ENCODE results near the gene TPM2.

Gene TPM2

DNA sequence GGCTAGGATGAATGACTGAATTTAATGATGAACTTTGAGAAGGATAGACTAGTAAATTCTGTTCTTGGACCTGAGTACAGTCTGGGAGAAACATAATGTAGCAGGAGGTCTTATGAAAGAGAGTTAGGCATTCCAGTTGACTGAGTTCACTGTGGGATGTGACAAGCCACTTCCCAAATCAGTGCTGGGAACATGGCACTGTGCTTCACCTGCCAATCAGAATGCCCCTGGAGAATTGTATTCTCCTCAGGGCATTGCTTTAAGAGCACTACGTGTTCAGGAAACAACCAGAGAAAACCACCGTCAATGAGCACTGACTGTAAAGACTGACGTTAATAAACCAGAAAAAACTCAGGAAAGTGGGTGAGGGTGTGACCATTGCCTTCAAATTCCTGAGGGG, 30.4 kb downstream of the TPM2 start:
- peaks cover 17 to 46% (median 35%) of the 10 kb centered on the region in 5 donors for H3K4me1 ChIP-seq (ENCODE audit: control insufficient read depth in 5 of 5, insufficient read depth in 5 of 5, low read length in 5 of 5)
- peaks cover 0 to 20% (median 11%) of the 10 kb centered on the region in 5 donors for H3K36me3 ChIP-seq (ENCODE audit: control insufficient read depth in 5 of 5, insufficient read depth in 5 of 5, low read length in 5 of 5)
- H3K9ac ChIP-seq (ENCODE audit: low read length in 5 of 5): peak overlapping the region; percentile 93 to 100 (median 98)
- no peaks in the 10 kb centered on the region for H3K27me3 ChIP-seq (ENCODE audit: control insufficient read depth in 5 of 5, insufficient read depth in 4 of 5, low read length in 5 of 5)
- peak overlapping the region; percentile 85 to 97 (median 92) for H3K4me3 ChIP-seq (ENCODE audit: low read depth in 1 of 5, low read length in 5 of 5)
- H3K27ac ChIP-seq (ENCODE audit: low read depth, low read length): peak overlapping the region; percentile 95
- no peaks in the 10 kb centered on the region for H3K9me3 ChIP-seq (ENCODE audit: control insufficient read depth in 5 of 5, low read length in 5 of 5)

DNA sequence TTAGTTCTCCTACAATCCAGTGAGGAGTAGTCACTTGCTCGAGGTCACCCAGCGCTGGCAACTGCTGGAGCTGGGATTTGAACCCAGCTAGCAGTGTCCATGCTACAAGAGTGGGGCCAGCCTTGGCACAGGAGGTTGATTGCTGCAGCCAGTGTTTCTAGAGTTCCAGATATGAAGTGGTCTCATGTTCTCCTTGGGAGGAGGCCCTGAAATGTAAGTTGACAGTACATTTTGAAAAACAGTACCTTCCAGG, 30.8 kb downstream of the TPM2 start:
- Histone ChIP-seq H3K27me3 (ENCODE audit: control insufficient read depth in 5 of 5, insufficient read depth in 4 of 5, low read length in 5 of 5) (no peaks in the 10 kb centered on the region), H3K9me3 (ENCODE audit: control insufficient read depth in 5 of 5, low read length in 5 of 5) (no peaks in the 10 kb centered on the region), H3K9ac (ENCODE audit: low read length in 5 of 5) (peak overlapping the region; percentile 93 to 100 (median 98)), H3K27ac (ENCODE audit: low read depth, low read length) (peak overlapping the region; percentile 95), H3K4me1 (ENCODE audit: control insufficient read depth in 5 of 5, insufficient read depth in 5 of 5, low read length in 5 of 5) (peaks cover 17 to 46% (median 35%) of the 10 kb centered on the region in 5 donors), H3K36me3 (ENCODE audit: control insufficient read depth in 5 of 5, insufficient read depth in 5 of 5, low read length in 5 of 5) (peaks cover 0 to 20% (median 11%) of the 10 kb centered on the region in 5 donors), H3K4me3 (ENCODE audit: low read depth in 1 of 5, low read length in 5 of 5) (peak overlapping the region; percentile 85 to 97 (median 92))

GRCh38 chr9:35658137-35658967, 31.4 kb downstream of the TPM2 start, which contains the start of gene CCDC107:
CCDC107 (plus strand) TSS chr9:35658292; CDS start chr9:35658380, 88 bp downstream.
- Histone ChIP-seq H3K9me3 (ENCODE audit: control insufficient read depth in 5 of 5, low read length in 5 of 5) (no peaks in the 10 kb centered on the region), H3K27ac (ENCODE audit: low read depth, low read length) (peak within 1 kb of the TSS; percentile 95), H3K9ac (ENCODE audit: low read length in 5 of 5) (peak within 1 kb of the TSS; percentile 93 to 100 (median 98)), H3K4me3 (ENCODE audit: low read depth in 1 of 5, low read length in 5 of 5) (peak within 1 kb of the TSS; percentile 85 to 97 (median 92)), H3K4me1 (ENCODE audit: control insufficient read depth in 5 of 5, insufficient read depth in 5 of 5, low read length in 5 of 5) (peaks cover 17 to 46% (median 35%) of the 10 kb centered on the region in 5 donors), H3K27me3 (ENCODE audit: control insufficient read depth in 5 of 5, insufficient read depth in 4 of 5, low read length in 5 of 5) (no peaks in the 10 kb centered on the region), H3K36me3 (ENCODE audit: control insufficient read depth in 5 of 5, insufficient read depth in 5 of 5, low read length in 5 of 5) (peaks cover 0 to 20% (median 11%) of the 10 kb centered on the region in 5 donors)

DNA sequence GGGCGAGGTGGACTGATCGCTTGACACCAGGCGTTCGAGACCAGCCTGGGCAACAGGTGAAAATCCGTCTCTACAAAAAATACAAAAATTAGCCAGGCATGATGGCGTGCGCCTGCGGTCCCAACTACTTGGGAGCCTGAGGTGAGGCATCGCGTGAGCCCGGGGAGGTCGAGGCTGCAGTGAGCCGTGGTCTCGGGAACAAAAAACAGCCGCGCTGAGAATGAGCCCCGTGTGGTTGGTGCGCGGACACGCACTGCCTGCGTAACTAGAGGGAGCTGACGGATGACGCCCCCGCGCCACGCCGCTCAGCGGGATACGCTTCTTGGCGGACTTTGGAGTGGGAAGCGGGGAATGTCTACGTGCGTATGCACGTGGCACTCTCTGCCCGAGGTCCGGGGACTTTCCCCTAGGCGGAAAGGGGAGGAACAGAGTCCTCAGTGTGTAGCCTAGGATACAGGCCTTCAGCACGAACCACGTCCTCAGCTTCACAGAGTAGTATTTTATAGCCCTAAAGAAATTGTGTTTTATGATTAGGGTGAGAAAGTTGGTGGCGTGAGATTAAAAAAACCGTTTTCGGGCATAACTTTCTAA, 32.1 kb downstream of the TPM2 start, which contains the start of gene RMRP:
TSS of gene RMRP (minus strand) at position 474 of the 591 bp plus-strand sequence.
- H3K27me3 ChIP-seq (ENCODE audit: control insufficient read depth in 5 of 5, insufficient read depth in 4 of 5, low read length in 5 of 5): no peaks in the 10 kb centered on the region
- peaks cover 17 to 46% (median 39%) of the 10 kb centered on the region in 5 donors for H3K4me1 ChIP-seq (ENCODE audit: control insufficient read depth in 5 of 5, insufficient read depth in 5 of 5, low read length in 5 of 5)
- no peaks in the 10 kb centered on the region for H3K9me3 ChIP-seq (ENCODE audit: control insufficient read depth in 5 of 5, low read length in 5 of 5)
- peak within 1 kb of the TSS; percentile 93 to 100 (median 98) for H3K9ac ChIP-seq (ENCODE audit: low read length in 5 of 5)
- H3K36me3 ChIP-seq (ENCODE audit: control insufficient read depth in 5 of 5, insufficient read depth in 5 of 5, low read length in 5 of 5): peaks cover 0 to 20% (median 11%) of the 10 kb centered on the region in 5 donors
- H3K4me3 ChIP-seq (ENCODE audit: low read depth in 1 of 5, low read length in 5 of 5): peak within 1 kb of the TSS; percentile 85 to 97 (median 92)
- H3K27ac ChIP-seq (ENCODE audit: low read depth, low read length): peak within 1 kb of the TSS; percentile 95

- H3K4me3 ChIP-seq (ENCODE audit: low read depth in 1 of 5, low read length in 5 of 5): peak overlapping the region; percentile 57 to 97 (median 69)
Measured at GRCh38 chr9:35656831-35657545, 32.7 kb downstream of the TPM2 start.

GRCh38 chr9:35656348-35656747, 33.4 kb downstream of the TPM2 start:
- Histone ChIP-seq H3K27ac (ENCODE audit: low read depth, low read length) (peak overlapping the region; percentile 95), H3K9ac (ENCODE audit: low read length in 5 of 5) (no peak overlapping the region), H3K9me3 (ENCODE audit: control insufficient read depth in 5 of 5, low read length in 5 of 5) (no peaks in the 10 kb centered on the region), H3K27me3 (ENCODE audit: control insufficient read depth in 5 of 5, insufficient read depth in 4 of 5, low read length in 5 of 5) (no peaks in the 10 kb centered on the region), H3K4me1 (ENCODE audit: control insufficient read depth in 5 of 5, insufficient read depth in 5 of 5, low read length in 5 of 5) (peaks cover 17 to 42% (median 41%) of the 10 kb centered on the region in 5 donors), H3K36me3 (ENCODE audit: control insufficient read depth in 5 of 5, insufficient read depth in 5 of 5, low read length in 5 of 5) (peaks cover 0 to 13% (median 11%) of the 10 kb centered on the region in 5 donors), H3K4me3 (ENCODE audit: low read depth in 1 of 5, low read length in 5 of 5) (no peak overlapping the region)

More at GRCh38 chr9:35656831-35657545, 32.7 kb downstream of the TPM2 start:
- no peaks in the 10 kb centered on the region for H3K9me3 ChIP-seq (ENCODE audit: control insufficient read depth in 5 of 5, low read length in 5 of 5)
- H3K27ac ChIP-seq (ENCODE audit: low read depth, low read length): peak overlapping the region; percentile 95
- peaks cover 17 to 48% (median 42%) of the 10 kb centered on the region in 5 donors for H3K4me1 ChIP-seq (ENCODE audit: control insufficient read depth in 5 of 5, insufficient read depth in 5 of 5, low read length in 5 of 5)
- H3K9ac ChIP-seq (ENCODE audit: low read length in 5 of 5): peak overlapping the region; percentile 45 to 99 (median 81)
- peaks cover 0 to 16% (median 11%) of the 10 kb centered on the region in 5 donors for H3K36me3 ChIP-seq (ENCODE audit: control insufficient read depth in 5 of 5, insufficient read depth in 5 of 5, low read length in 5 of 5)
- H3K27me3 ChIP-seq (ENCODE audit: control insufficient read depth in 5 of 5, insufficient read depth in 4 of 5, low read length in 5 of 5): no peaks in the 10 kb centered on the region

GRCh38 chr9:35653611-35654010, 36.1 kb downstream of the TPM2 start:
- Histone ChIP-seq H3K27ac (ENCODE audit: low read depth, low read length) (no peak overlapping the region), H3K27me3 (ENCODE audit: control insufficient read depth in 5 of 5, insufficient read depth in 4 of 5, low read length in 5 of 5) (no peaks in the 10 kb centered on the region), H3K4me1 (ENCODE audit: control insufficient read depth in 5 of 5, insufficient read depth in 5 of 5, low read length in 5 of 5) (peaks cover 8 to 42% (median 41%) of the 10 kb centered on the region in 5 donors)

GRCh38 chr9:35652829-35653209, 36.9 kb downstream of the TPM2 start:
- Histone ChIP-seq H3K27me3 (ENCODE audit: control insufficient read depth in 5 of 5, insufficient read depth in 4 of 5, low read length in 5 of 5) (no peaks in the 10 kb centered on the region), H3K4me3 (ENCODE audit: low read depth in 1 of 5, low read length in 5 of 5) (no peak overlapping the region), H3K9ac (ENCODE audit: low read length in 5 of 5) (peak overlapping the region in 1 of 5 donors; percentile 60), H3K4me1 (ENCODE audit: control insufficient read depth in 5 of 5, insufficient read depth in 5 of 5, low read length in 5 of 5) (peaks cover 9 to 49% (median 48%) of the 10 kb centered on the region in 5 donors), H3K27ac (ENCODE audit: low read depth, low read length) (peak overlapping the region; percentile 98), H3K36me3 (ENCODE audit: control insufficient read depth in 5 of 5, insufficient read depth in 5 of 5, low read length in 5 of 5) (no peaks in the 10 kb centered on the region), H3K9me3 (ENCODE audit: control insufficient read depth in 5 of 5, low read length in 5 of 5) (no peaks in the 10 kb centered on the region)

More at GRCh38 chr9:35653611-35654010, 36.1 kb downstream of the TPM2 start:
- no peaks in the 10 kb centered on the region for H3K36me3 ChIP-seq (ENCODE audit: control insufficient read depth in 5 of 5, insufficient read depth in 5 of 5, low read length in 5 of 5)
- H3K4me3 ChIP-seq (ENCODE audit: low read depth in 1 of 5, low read length in 5 of 5): no peak overlapping the region
- H3K9me3 ChIP-seq (ENCODE audit: control insufficient read depth in 5 of 5, low read length in 5 of 5): no peaks in the 10 kb centered on the region
- no peak overlapping the region for H3K9ac ChIP-seq (ENCODE audit: low read length in 5 of 5)

- Histone ChIP-seq H3K4me1 (ENCODE audit: control insufficient read depth in 5 of 5, insufficient read depth in 5 of 5, low read length in 5 of 5) (peaks cover 7 to 51% (median 49%) of the 10 kb centered on the region in 5 donors), H3K9ac (ENCODE audit: low read length in 5 of 5) (peak overlapping the region in 3 of 5 donors; percentile 8 to 60 (median 47)), H3K27ac (ENCODE audit: low read depth, low read length) (peak overlapping the region; percentile 98), H3K4me3 (ENCODE audit: low read depth in 1 of 5, low read length in 5 of 5) (no peak overlapping the region), H3K27me3 (ENCODE audit: control insufficient read depth in 5 of 5, insufficient read depth in 4 of 5, low read length in 5 of 5) (no peaks in the 10 kb centered on the region), H3K9me3 (ENCODE audit: control insufficient read depth in 5 of 5, low read length in 5 of 5) (no peaks in the 10 kb centered on the region), H3K36me3 (ENCODE audit: control insufficient read depth in 5 of 5, insufficient read depth in 5 of 5, low read length in 5 of 5) (no peaks in the 10 kb centered on the region)
Measured at GRCh38 chr9:35651956-35652828, 37.5 kb downstream of the TPM2 start.
